Measurements from ENCODE around the gene HECTD1.
"Not testable (repeated sequence)": the region's sequence is repeated elsewhere in the genome, so short reads cannot be mapped to it uniquely, and the experiment has no call there.

HECTD1 gene

GRCh38 chr14:31190219-31190603, 17.4 kb downstream of the HECTD1 start:
- Histone ChIP-seq H3K4me3 (ENCODE audit: low read length) (no peak overlapping the region), H3K4me1 (ENCODE audit: control insufficient read depth, insufficient read depth, low read length) (peaks cover 14% of the 10 kb centered on the region), H3K9me3 (replicated peaks; ENCODE audit: low read length) (no peaks in the 10 kb centered on the region), H3K27me3 (ENCODE audit: control insufficient read depth, insufficient read depth, low read length) (no peaks in the 10 kb centered on the region), H3K9ac (ENCODE audit: low read depth, low read length) (no peak overlapping the region), H3K36me3 (ENCODE audit: insufficient read depth, low read length) (peaks cover 11% of the 10 kb centered on the region), H3K4me2 (ENCODE audit: low read length) (no peak overlapping the region)

DNA sequence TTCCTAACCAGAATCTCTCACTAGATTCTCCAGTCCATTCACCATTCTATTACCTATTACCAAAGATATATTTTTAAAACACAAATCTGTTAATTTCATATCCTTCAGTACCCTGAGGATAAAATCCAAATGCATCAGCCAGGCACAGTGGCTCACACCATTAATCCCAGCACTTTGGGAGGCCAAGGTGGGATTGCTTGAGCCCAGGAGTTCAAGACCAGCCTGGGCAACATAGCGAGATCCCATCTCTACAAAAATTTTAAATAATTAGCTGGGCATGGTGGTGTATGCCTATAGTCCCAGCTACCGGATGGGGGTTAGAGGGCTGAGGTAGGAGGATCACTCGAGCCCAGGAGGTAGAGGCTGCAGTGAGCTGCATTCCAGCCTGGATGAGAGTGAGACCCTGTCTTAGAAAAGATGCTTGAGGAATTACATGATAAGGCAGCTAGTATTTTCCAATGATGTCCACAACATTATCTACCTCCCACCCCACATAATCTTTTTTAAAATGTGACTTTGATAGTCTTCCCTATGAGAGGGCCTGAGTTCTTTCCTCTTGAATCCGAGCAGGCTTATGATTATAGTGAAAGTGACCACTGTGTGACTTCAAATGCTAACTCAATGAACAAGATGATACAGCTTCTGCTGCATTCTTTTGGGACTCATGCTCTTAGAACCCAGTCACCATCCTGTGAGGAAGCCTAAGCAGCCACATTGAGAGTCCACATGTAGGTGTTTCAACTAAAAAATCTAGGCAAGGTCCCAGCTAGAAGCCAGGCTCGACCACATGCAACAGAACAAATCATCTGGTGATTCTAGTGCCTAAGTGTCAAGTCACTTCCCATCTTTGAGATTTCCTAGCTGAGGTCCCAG, 18.0 kb downstream of the HECTD1 start:
- Histone ChIP-seq H3K4me2 (ENCODE audit: low read length) (no peak overlapping the region), H3K9me3 (replicated peaks; ENCODE audit: low read length) (no peaks in the 10 kb centered on the region), H3K4me1 (ENCODE audit: control insufficient read depth, insufficient read depth, low read length) (peaks cover 9% of the 10 kb centered on the region), H3K4me3 (ENCODE audit: low read length) (no peak overlapping the region), H3K36me3 (ENCODE audit: insufficient read depth, low read length) (peaks cover 12% of the 10 kb centered on the region), H3K27me3 (ENCODE audit: control insufficient read depth, insufficient read depth, low read length) (no peaks in the 10 kb centered on the region), H3K9ac (ENCODE audit: low read depth, low read length) (no peak overlapping the region)

GRCh38 chr14:31188744-31189143, 18.8 kb downstream of the HECTD1 start:
- Histone ChIP-seq H3K9me3 (replicated peaks; ENCODE audit: low read length) (no peaks in the 10 kb centered on the region), H3K9ac (ENCODE audit: low read depth, low read length) (no peak overlapping the region), H3K27me3 (ENCODE audit: control insufficient read depth, insufficient read depth, low read length) (no peaks in the 10 kb centered on the region), H3K4me3 (ENCODE audit: low read length) (no peak overlapping the region), H3K4me2 (ENCODE audit: low read length) (no peak overlapping the region), H3K36me3 (ENCODE audit: insufficient read depth, low read length) (peaks cover 15% of the 10 kb centered on the region), H3K4me1 (ENCODE audit: control insufficient read depth, insufficient read depth, low read length) (peaks cover under 1% of the 10 kb centered on the region)

GRCh38 chr14:31182016-31182415, 25.6 kb downstream of the HECTD1 start:
- peaks cover 23% of the 10 kb centered on the region for H3K36me3 ChIP-seq (ENCODE audit: insufficient read depth, low read length)
- not testable (repeated sequence) for H3K9ac ChIP-seq (ENCODE audit: low read depth, low read length); H3K4me2 ChIP-seq (ENCODE audit: low read length); H3K9me3 ChIP-seq (replicated peaks; ENCODE audit: low read length); H3K4me1 ChIP-seq (ENCODE audit: control insufficient read depth, insufficient read depth, low read length); H3K27me3 ChIP-seq (ENCODE audit: control insufficient read depth, insufficient read depth, low read length); H3K4me3 ChIP-seq (ENCODE audit: low read length)

DNA sequence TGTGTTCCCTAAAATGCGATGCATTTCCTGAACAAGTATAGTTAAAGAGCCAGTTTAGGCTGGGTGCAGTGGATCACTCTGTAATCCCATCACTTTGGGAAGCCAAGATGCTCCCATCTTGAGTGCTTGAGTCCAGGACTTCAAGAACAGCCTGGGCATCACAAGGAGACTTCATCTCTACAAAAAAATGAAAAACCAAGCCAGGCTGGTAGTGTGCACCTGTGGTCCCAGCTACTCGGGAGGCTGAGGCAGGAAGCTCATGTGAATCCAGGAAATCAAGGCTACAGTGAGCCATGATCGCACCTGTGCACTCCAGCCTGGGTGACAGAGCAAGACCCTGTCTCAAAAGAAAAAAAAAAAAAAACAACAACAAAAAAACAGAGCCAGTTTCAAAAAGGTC, 26.3 kb downstream of the HECTD1 start:
- Histone ChIP-seq H3K9ac (ENCODE audit: low read depth, low read length) (no peak overlapping the region), H3K4me2 (ENCODE audit: low read length) (no peak overlapping the region), H3K9me3 (replicated peaks; ENCODE audit: low read length) (no peaks in the 10 kb centered on the region), H3K4me3 (ENCODE audit: low read length) (no peak overlapping the region), H3K27me3 (ENCODE audit: control insufficient read depth, insufficient read depth, low read length) (no peaks in the 10 kb centered on the region), H3K4me1 (ENCODE audit: control insufficient read depth, insufficient read depth, low read length) (no peaks in the 10 kb centered on the region), H3K36me3 (ENCODE audit: insufficient read depth, low read length) (peaks cover 26% of the 10 kb centered on the region)

DNA sequence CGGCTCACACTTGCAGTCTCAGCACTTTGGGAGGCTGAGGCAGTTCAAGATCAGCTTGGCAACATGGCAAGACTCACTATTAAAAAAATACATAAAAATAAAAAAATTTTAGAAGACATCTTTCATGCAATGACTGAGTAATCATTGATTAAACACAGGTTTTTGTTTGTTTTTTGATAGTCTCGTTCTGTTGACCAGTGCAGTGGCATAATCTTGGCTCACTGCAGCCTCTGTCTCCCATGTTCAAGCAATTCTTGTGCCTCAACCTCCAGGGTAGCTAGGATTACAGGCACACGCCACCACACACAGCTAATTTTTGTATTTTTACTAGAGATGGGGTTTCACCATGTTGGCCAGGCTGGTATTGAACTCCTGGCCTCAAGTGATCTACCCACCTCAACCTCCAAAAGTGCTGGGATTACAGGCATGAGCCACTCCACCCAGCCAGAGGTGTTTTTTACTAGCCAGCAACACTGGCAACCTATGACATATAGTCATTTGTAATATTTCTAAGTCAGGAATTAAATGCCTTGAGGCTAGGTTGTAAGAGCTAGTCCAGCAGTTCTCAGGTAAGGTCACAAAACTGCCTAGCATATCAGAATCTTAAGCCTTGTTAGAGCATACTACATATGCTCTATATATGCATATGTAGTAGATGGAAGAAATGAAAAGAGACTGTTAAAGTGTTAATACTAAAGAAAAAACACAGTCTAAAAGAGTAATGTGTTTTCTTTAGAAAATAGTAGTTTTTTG, 27.1 kb downstream of the HECTD1 start:
- H3K9ac ChIP-seq (ENCODE audit: low read depth, low read length): no peak overlapping the region

GRCh38 chr14:31174433-31174832, 33.2 kb downstream of the HECTD1 start:
- Histone ChIP-seq H3K9me3 (replicated peaks; ENCODE audit: low read length) (no peaks in the 10 kb centered on the region), H3K4me1 (ENCODE audit: control insufficient read depth, insufficient read depth, low read length) (peaks cover 21% of the 10 kb centered on the region), H3K36me3 (ENCODE audit: insufficient read depth, low read length) (peaks cover 56% of the 10 kb centered on the region), H3K4me3 (ENCODE audit: low read length) (no peak overlapping the region), H3K9ac (ENCODE audit: low read depth, low read length) (no peak overlapping the region), H3K4me2 (ENCODE audit: low read length) (no peak overlapping the region), H3K27me3 (ENCODE audit: control insufficient read depth, insufficient read depth, low read length) (no peaks in the 10 kb centered on the region)

More for the DNA sequence above, 27.1 kb downstream of the HECTD1 start:
- H3K4me3 ChIP-seq (ENCODE audit: low read length): no peak overlapping the region
- no peaks in the 10 kb centered on the region for H3K27me3 ChIP-seq (ENCODE audit: control insufficient read depth, insufficient read depth, low read length)
- H3K4me1 ChIP-seq (ENCODE audit: control insufficient read depth, insufficient read depth, low read length): no peaks in the 10 kb centered on the region
- no peak overlapping the region for H3K4me2 ChIP-seq (ENCODE audit: low read length)
- H3K36me3 ChIP-seq (ENCODE audit: insufficient read depth, low read length): peaks cover 28% of the 10 kb centered on the region
- no peaks in the 10 kb centered on the region for H3K9me3 ChIP-seq (replicated peaks; ENCODE audit: low read length)

DNA sequence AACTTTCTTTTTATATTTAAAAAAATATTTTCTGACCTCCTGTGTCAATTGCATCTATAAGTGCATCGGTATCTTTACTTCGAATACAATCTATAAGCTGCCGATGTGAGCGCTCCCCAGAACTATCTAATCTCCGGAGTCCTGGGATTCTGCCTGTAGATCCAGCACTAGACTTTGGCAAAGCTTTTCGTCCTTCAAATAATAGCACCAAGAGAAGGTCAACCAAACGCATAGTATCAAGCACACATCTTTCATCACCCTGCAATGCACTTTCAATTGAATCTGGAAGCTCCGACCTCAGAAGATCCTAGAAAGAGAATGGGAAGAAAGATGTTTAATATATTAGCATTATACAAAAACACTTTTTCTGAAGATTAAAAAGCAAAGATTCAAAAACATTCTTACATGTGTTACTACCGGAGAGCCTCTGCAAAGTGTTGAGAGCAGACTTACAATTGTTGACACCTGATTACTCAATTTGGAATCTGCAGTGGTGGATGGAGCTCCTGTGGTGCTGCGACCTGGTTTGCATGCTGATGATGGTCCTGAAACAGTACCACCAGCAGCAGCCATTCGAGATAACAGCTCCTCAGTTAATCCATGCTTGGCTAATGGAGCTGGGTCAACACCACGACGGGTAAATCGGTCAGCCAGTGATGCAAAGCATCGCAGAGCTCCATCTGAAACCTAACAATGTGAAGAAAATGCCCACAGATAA, 34.3 kb downstream of the HECTD1 start:
- peaks cover 21% of the 10 kb centered on the region for H3K4me1 ChIP-seq (ENCODE audit: control insufficient read depth, insufficient read depth, low read length)
- H3K36me3 ChIP-seq (ENCODE audit: insufficient read depth, low read length): peaks cover 58% of the 10 kb centered on the region
- H3K9me3 ChIP-seq (replicated peaks; ENCODE audit: low read length): no peaks in the 10 kb centered on the region
- H3K4me2 ChIP-seq (ENCODE audit: low read length): no peak overlapping the region
- H3K27me3 ChIP-seq (ENCODE audit: control insufficient read depth, insufficient read depth, low read length): no peaks in the 10 kb centered on the region
- H3K4me3 ChIP-seq (ENCODE audit: low read length): no peak overlapping the region
- no peak overlapping the region for H3K9ac ChIP-seq (ENCODE audit: low read depth, low read length)

- Histone ChIP-seq H3K36me3 (ENCODE audit: insufficient read depth, low read length) (peaks cover 61% of the 10 kb centered on the region), H3K4me2 (ENCODE audit: low read length) (peak overlapping the region; percentile 25), H3K9me3 (replicated peaks; ENCODE audit: low read length) (no peaks in the 10 kb centered on the region), H3K27me3 (ENCODE audit: control insufficient read depth, insufficient read depth, low read length) (no peaks in the 10 kb centered on the region), H3K4me1 (ENCODE audit: control insufficient read depth, insufficient read depth, low read length) (peaks cover 21% of the 10 kb centered on the region), H3K9ac (ENCODE audit: low read depth, low read length) (no peak overlapping the region), H3K4me3 (ENCODE audit: low read length) (no peak overlapping the region)
Measured at GRCh38 chr14:31172084-31172483, 35.5 kb downstream of the HECTD1 start.

DNA sequence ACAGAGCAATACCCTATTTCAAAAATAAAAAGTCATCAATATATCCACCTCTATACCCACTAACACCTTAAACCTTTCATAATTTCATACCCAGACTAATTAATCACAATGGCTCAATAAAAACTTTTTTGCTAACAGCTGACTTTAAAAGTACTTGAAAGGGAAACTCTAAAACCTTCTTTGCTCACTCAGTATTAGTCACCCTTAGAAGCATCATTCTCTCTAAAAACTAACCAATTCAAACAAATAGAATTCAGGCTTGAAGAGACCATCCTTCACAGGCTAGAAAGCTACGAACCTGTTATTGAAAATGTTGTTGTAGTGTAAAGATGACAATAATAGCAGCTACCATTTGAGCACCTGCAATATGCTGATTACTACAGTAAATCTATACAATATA, 37.2 kb downstream of the HECTD1 start:
- Histone ChIP-seq H3K36me3 (ENCODE audit: insufficient read depth, low read length) (peaks cover 64% of the 10 kb centered on the region), H3K9me3 (replicated peaks; ENCODE audit: low read length) (no peaks in the 10 kb centered on the region), H3K4me1 (ENCODE audit: control insufficient read depth, insufficient read depth, low read length) (peaks cover 31% of the 10 kb centered on the region), H3K9ac (ENCODE audit: low read depth, low read length) (peak overlapping the region; percentile 18), H3K4me3 (ENCODE audit: low read length) (no peak overlapping the region), H3K4me2 (ENCODE audit: low read length) (no peak overlapping the region), H3K27me3 (ENCODE audit: control insufficient read depth, insufficient read depth, low read length) (no peaks in the 10 kb centered on the region)

GRCh38 chr14:31169877-31170276, 37.7 kb downstream of the HECTD1 start:
- no peaks in the 10 kb centered on the region for H3K9me3 ChIP-seq (replicated peaks; ENCODE audit: low read length)
- H3K9ac ChIP-seq (ENCODE audit: low read depth, low read length): no peak overlapping the region
- peaks cover 36% of the 10 kb centered on the region for H3K4me1 ChIP-seq (ENCODE audit: control insufficient read depth, insufficient read depth, low read length)
- H3K4me3 ChIP-seq (ENCODE audit: low read length): no peak overlapping the region
- H3K27me3 ChIP-seq (ENCODE audit: control insufficient read depth, insufficient read depth, low read length): no peaks in the 10 kb centered on the region
- peaks cover 68% of the 10 kb centered on the region for H3K36me3 ChIP-seq (ENCODE audit: insufficient read depth, low read length)
- no peak overlapping the region for H3K4me2 ChIP-seq (ENCODE audit: low read length)

Measured in skeletal muscle satellite cell (primary cell).